Placental pericyte (primary cell): ENCODE measurements around the gene HIVEP1. TPM values are rescaled to one million over a fixed set of nuclear protein-coding genes. Genes with fewer than 3 reads are reported as not detected.

Experiments used
- total RNA-seq: library from RNA; depleted of rRNA; stranded (reverse); fragments of >200 nt; gene quantifications from 2 replicates; pipeline ENCODE4 v1.2.3, GENCODE V29; 2012

The HIVEP1 gene
- 14.6 and 19.0 TPM in 2 replicates for total RNA-seq

GRCh38 chr6:12012038-12012557, at the start of gene HIVEP1:
TSS of gene HIVEP1 (plus strand) at chr6:12012312. CDS start at chr6:12015629, 3,317 bp downstream.

Other genes starting within 250 kb of the HIVEP1 start
- gene ADTRP, start 233.5 kb upstream of the HIVEP1 start, total RNA-seq, result 2.4 and 2.8 TPM in 2 replicates